ENCODE data around the gene SLC2A13.
"Not testable (repeated sequence)": the region's sequence is repeated elsewhere in the genome, so short reads cannot be mapped to it uniquely, and the experiment has no call there.

SLC2A13 gene

DNA sequence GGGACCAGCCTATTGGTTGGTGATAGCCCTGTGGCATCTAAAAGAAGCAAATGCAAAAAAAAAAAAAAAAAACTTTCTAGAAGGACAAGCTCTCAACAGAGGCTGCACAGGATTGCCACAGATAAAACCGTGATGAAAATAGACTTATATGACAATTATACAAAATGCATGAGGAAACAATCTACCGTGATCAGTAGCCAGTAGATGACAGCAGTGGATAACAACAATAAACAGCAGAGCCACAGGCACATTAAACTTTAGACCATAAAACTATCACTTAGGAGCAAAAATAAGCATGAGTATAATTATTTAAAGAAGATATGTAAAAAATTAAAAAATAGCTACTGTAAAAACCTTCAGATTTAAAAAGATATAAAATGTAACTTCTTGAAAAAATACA, 302.7 kb downstream of the SLC2A13 start:
- DNase-seq, result no peak

- no peak for DNase-seq
Observed at GRCh38 chr12:39798977-39799376, 306.9 kb downstream of the SLC2A13 start.

DNA sequence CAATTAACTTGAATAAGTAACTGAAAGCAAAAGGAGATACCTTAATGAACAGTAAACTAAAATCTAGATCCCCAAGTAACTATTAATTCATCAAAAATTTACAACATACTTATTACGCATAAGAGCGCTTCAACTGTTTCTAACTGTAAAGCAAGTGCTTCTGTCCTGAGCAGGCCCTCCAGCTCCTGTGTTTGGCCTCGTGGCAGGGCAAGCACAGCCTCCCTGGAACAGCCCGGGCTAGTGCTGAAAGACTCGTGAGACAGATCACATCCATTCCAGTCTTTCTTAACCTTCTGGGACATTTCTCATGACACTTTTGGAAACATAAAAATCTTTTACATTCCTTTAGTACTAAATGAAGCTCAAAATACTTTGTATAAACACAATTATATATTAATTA, 307.5 kb downstream of the SLC2A13 start:
- DNase-seq, result no peak

GRCh38 chr12:39795481-39795880, 310.4 kb downstream of the SLC2A13 start:
- DNase-seq, result no peak

GRCh38 chr12:39792938-39793337, 312.9 kb downstream of the SLC2A13 start:
- DNase-seq, result no peak

GRCh38 chr12:39788239-39788638, 317.6 kb downstream of the SLC2A13 start:
- DNase-seq, result no peak

GRCh38 chr12:39785814-39786213, 320.1 kb downstream of the SLC2A13 start:
- DNase-seq, result not testable (repeated sequence)

- DNase-seq, result no peak
Observed at GRCh38 chr12:39782026-39782545, 323.8 kb downstream of the SLC2A13 start.

- no peak for DNase-seq
Observed at GRCh38 chr12:39780913-39781446, 324.9 kb downstream of the SLC2A13 start.

DNA sequence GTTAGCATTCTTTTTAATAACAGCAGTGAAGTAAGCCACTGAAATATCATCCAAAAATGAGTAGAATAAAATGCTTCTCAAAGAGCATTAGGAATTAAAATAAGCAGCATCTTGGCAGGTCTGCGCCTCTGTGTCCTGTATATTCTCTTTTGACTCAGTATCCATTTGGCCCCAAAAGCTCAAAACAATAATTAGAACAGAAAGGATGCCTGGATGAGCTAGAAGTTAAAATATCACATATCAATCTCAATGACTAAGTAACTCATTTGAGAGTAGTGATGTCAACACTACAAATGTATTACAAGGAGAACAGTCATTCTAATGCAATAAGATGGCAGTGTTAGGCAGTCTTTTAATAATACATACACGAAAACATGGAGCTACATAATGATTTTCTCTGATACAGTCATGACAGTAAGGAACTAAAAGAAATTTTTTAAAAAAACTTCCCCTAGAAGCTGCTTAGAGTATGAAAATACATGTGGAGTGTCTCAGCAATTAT, 325.4 kb downstream of the SLC2A13 start:
- DNase-seq, result no peak

- DNase-seq, result no peak
Observed at GRCh38 chr12:39779768-39780340, 326.0 kb downstream of the SLC2A13 start.

- DNase-seq, result no peak
Observed at GRCh38 chr12:39777465-39777864, 328.4 kb downstream of the SLC2A13 start.

DNA sequence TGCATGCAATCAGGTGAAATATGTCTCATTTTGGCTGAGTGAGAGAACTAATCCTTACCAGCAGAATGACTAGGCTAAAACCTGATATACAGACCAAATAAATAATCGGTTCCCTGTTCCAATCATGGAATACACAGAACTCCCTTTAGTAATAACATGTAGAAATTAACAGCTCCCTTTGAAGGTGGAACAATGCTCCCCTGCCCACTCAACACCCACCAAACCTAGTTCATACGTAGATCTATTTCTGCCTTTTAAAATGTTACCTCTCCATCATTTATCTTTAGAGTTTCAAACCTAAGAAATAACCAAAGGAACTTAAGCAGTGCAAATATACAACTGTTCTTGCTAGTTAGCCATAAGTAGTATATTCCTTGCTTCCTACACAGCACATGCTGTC, 332.6 kb downstream of the SLC2A13 start:
- no peak for DNase-seq

- no peak for DNase-seq
Observed at GRCh38 chr12:39772821-39773259, 333.0 kb downstream of the SLC2A13 start.

DNA sequence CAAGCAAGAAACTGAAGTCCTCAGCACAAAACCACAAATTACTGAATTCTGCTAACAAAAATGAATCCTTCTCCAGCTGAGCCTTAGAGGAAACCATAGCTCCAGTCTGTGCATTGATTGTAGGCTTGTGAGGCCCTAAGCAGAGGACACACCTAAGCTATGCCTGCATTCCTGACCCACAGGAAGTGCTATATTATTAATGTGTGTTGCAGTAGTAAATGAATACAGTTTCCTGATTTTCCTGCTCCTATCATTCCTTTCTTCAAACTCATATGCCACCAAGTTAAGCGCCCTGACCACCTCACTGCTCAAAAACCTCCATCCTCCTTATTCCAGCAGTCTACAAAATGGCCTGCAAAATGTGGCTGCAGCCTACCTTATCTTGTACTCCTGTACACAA, 334.4 kb downstream of the SLC2A13 start:
- DNase-seq, result no peak

DNA sequence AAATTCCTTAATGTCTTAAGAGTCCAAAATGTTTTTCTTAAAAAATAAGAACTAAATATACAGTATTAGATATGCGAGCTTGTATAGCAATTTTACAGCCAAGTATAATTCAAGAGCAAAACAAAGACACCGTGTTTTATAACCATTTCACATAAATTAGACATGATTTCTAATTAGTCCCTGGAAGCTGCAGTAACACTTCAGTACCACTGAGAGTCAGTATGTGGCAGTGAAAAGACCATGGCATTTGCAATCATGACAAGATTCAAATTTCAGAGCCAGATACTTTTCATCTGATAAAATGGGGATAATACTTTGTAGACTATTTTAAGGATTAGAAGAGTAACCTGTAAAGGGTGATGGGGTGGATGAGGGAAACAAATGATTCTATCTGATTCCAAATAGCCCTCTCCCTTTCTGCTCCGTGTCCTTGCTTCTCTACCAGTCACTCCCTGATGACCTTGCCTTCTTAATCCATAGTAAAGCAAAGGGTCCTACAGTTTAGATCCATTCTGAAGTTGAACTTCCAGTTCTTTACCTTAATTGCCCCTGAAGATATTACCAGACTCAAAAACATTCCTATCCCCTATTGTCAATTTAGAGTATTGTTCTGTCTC, 340.8 kb downstream of the SLC2A13 start:
- peak; percentile 1 for DNase-seq

- no peak for DNase-seq
Observed at GRCh38 chr12:39763890-39764169, 342.1 kb downstream of the SLC2A13 start.

- DNase-seq, result no peak
Observed at GRCh38 chr12:39763071-39763889, 342.6 kb downstream of the SLC2A13 start.

DNA sequence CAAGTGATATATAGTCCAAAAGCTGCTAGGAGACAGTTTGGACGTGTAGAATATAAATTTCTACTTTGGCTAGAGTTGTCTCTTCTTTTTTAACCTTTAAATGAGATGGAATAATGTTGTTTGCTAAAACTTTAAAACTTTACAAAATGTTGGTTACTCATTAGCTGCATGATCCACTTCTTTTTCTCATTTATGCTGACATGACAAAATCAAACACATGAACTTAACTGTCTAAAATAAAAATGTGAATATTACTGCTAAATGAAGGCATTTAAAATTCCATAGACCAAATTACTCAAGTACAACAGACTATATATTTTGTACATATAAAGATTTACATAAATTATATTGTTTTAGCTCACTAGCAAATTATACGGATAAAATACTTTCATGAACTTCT, 350.4 kb downstream of the SLC2A13 start:
- no peak for DNase-seq

DNA sequence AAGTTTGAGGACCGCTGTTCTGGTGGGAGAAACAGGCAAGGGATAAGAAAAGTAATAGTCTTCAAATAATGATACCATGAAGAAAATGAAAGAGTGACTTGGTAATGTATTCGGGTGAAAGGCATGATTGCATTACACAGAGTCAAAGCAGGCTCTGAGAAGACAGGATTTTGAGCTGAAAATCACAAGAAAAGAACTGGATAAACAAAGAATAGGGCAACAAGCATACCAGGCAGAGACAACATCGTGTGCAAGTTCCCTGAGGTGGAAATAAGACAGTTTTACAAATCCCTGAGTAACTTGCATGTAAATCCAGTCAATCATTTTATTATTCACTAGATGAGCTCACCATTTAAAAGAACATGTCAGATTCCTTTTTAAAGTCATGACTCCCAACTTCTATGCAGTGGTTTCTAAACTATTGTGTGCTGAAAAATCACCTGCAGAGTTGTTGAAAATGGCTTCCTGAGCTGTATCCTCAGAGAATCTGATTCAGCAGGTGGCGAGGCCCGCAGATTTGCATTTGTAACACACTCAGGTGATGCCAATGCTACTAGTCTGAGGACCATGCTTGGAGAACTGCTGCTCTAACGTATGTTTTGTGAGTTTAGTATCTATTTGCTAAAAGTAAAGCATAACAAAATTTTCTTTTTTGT, 353.3 kb downstream of the SLC2A13 start:
- no peak for DNase-seq

DNA sequence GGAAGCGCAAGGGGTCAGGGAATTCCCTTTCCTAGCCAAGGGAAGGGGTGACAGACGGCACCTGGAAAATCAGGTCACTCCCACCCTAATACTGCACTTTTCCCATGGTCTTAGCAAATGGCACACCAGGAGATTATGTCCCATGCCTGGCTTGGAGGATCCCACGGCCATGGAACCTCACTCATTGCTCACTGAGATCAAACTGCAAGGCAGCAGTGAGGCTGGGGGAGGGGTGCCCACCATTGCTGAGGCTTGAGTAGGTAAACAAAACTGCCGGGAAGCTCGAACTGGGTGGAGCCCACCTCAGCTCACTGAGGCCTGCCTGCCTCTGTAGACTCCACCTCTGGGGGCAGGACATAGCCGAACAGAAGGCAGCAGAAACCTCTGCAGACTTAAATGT, 359.7 kb downstream of the SLC2A13 start:
- not testable (repeated sequence) for DNase-seq

GRCh38 chr12:39743655-39744054, 362.2 kb downstream of the SLC2A13 start:
- no peak for DNase-seq

- no peak for DNase-seq
Observed at GRCh38 chr12:39736406-39736805, 369.5 kb downstream of the SLC2A13 start.
